ENCODE results near the gene RNF123.
A peak's percentile ranks its signal among the peaks of the same experiment; 100 is the strongest.

Gene RNF123

DNA sequence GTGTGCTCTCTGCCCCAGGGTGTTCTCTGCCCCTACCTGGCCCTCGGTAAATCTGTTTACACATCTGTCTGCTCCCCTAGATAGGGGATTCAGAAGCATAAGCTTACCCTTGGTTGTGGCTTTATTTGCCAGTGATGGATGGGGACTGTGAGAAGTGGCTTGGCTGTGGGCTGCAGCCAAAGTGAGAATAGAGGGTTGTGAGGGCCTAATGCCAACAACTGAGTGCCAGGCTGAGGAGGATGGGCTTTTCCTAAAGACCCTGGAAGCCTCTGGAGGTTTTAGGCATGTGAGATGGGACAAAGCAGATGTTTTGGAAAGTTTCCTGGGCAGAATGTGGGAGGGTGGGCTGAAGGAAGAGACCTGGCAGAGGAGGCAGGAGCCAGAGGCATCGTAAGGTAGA is 30.6 kb upstream of the RNF123 start:
- DNase-seq (ENCODE audit: low read depth) = no peak

DNA sequence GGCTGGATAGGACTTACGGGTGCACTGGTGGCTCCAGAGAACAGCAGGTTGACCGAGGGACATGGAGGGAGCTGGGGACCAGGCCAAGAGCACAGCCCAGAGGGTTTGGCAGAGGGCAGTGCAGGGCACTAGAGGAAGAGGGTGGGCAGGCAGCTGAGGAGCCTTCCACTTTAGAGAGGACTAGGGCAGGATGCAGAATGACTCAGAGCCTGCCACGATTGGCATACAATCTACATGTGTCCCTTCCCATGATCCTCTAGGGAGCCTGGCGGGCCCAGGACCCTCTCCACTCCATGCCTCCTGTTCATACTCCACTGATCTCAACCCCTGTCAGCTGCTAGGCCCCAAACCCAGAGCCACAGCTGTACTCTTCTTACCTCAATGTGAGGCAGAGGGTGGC is 29.6 kb upstream of the RNF123 start:
- no peak for DNase-seq (ENCODE audit: low read depth)

- no peak for DNase-seq (ENCODE audit: low read depth)
Measured at GRCh38 chr3:49661281-49661680, 28.1 kb upstream of the RNF123 start.

DNA sequence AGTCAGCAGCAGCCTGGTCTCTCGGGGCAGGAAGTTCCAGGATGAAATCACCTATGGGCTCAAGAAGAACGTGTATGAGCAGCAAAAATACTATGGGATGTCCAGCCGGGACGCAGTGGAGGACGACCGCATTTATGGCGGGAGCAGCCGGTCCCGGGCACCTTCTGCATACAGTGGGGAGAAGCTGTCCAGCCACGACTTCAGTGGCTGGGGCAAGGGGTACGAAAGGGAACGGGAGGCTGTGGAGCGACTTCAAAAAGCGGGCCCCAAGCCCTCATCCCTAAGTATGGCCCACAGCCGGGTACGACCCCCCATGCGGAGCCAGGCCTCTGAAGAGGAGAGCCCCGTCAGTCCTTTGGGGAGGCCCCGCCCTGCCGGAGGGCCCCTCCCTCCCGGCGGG is 27.3 kb upstream of the RNF123 start:
- no peak for DNase-seq (ENCODE audit: low read depth)

- no peak for DNase-seq (ENCODE audit: low read depth)
Measured at GRCh38 chr3:49662720-49663413, 26.5 kb upstream of the RNF123 start.

DNA sequence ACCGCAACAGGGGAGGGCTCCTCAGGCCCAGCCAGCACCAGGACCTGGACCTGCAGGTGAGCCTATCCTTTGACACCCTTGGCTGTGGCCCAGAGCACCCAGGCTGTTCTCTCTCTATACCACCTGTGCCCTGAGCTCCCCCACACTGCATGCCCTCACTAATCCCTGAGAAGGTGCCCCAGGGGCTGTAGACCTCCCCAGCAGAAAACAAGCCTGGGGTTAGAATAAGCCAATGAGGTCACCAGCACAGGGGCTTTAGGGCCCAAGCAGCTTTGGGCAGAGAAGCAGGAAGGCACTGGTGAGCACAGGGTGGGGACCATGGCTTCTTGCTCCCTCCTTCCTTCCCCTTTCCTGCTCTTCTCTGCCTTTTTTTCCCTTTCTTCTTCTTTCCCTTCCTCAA is 25.5 kb upstream of the RNF123 start:
- DNase-seq (ENCODE audit: low read depth) = no peak

DNA sequence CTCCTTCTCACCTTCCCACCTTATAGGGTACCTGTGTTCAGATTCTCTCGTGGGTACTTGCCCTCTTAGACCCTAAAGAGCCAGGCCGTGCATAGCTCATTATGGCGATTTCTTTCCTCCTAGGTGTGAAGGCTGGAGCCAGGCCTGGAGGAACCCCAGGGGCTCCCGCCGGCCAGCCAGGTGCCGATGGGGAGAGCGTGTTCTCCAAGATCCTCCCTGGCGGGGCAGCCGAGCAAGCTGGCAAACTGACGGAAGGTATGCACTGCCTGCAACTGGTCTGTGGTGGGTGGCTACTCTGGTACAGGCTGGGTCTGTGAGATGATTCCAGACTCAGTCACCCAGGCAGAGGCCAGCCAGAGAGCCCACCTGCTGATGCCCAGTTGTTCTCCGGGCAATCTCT is 25.1 kb upstream of the RNF123 start:
- no peak for DNase-seq (ENCODE audit: low read depth)

GRCh38 chr3:49665822-49666519 is 23.4 kb upstream of the RNF123 start:
- DNase-seq (ENCODE audit: low read depth) = no peak

DNA sequence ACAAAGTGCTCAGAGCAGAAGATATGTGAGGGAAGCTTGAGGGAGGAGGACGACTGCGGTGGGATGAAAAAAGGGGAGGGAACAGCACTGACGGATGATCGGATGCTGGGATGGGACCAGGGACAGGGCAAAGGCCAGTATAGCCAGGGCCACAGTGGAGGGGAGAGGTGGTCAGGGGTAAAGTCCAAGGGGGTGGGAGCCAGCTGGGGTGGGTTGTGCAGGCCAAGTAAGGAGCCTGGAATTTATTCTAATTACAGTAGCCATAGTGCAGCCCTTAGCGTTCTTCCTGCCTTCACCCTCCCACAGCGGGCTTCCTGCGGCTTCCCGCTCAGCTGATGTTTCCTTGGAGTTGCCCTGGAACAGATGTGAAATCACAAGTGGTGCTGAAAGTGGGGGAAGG is 22.8 kb upstream of the RNF123 start:
- DNase-seq (ENCODE audit: low read depth) = no peak

DNA sequence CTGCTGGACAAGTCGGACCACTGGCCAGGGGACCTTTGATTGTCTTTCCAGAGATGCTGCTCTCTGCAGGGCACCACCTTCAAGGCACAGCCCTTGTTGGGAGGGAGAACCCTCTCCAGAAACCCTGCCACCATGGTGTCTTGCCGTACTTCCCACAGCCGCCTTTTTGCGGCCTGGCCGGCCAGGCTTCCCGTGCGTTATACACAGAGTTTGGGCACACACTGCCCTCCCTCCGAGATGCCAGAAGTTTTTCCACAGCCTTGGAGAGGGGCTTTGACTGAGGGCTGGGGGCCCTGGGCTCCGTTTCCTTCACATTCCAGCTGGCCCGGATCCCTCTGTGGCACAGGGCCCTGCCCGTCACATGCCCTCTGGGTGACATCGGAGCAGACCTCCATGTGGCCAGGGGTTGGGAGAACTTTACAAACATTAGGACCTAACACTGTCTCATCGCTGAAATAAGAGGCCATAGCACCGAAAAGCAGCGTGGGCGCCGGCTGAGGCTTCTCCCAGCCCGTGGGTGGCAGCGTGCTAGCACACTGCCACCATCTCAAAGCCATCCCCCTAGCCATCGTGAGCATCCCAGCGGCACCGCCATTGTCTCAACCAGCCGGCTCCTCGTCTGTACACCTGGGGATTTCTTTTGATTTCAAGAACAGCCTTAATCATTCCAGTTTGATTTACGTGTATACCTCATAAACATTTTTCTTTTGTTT is 21.5 kb upstream of the RNF123 start:
- DNase-seq (ENCODE audit: low read depth) = no peak

DNA sequence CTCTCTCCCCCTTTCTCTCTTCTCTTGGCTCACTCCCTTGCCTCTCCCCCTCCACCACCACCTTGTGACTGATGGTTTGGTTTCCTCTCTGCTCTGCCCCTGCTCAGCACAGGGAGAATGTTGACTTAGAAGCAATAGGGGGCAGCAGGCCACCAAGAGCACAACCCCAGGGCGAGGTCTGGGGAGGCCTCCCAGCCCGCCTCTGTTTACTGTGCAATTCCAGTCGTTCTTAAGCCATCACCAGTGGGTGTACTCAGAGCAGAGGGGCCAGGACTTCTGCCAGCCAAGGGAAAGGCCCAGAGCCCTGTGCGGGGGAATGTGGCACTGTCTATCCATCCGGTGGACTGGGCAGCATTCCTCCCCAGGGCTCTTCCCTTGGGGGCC is 21.0 kb upstream of the RNF123 start:
- no peak for DNase-seq (ENCODE audit: low read depth)

DNA sequence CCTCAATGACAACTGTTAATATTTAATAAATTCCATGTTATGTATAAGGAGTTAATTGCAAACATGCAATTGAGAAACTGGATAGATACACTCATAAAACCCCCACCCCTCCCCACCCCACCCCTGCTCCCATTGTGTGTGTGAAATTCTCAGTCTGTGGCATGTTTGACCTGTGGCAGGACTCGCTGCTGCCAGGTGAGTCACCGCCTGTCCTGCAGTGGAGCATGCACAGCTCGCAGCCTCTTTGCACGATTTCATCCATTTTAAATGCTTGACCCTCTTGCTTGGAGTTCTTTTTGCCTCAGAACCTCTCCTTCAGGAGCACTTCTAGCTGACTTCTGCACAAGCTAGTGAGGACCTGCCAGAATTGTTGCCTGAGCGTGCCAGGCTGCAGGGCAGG is 20.5 kb upstream of the RNF123 start:
- DNase-seq (ENCODE audit: low read depth) = no peak

DNA sequence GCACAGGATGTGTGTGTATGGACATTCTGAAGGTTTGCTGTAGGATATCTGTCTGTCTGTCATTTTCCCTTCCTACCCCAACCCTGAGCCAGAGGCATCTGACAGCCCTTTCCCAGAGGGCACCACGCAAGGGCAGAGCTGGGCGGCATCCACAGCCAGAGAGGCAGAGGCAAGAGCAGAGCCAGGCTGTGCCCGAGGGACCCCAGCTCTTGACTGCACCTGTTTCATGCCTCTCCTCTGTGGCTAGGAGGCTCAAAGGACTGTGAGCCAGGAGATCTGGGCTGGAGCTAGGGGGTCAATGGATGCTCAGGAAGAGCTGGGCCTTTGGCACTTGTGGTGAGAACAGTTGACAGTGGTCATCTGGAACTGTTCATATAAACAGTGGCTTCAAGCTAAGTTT is 20.0 kb upstream of the RNF123 start:
- DNase-seq (ENCODE audit: low read depth) = no peak

DNA sequence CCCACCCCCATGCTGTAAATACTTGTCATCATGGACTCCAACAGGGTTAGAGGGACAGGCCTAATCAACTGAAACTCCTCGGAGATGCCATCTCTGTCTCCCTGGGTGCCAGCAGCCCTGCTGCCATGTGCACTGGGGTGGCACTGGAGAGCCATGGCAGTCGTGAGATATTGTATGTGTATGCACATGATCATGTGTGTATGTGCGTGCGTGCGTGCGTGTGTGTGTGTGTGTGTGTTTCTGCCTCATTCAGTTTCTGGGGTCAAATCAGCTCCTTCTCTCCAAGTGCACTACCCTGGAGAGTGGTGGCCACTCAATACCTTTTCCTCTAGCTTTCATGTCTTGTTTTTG is 18.4 kb upstream of the RNF123 start:
- DNase-seq (ENCODE audit: low read depth) = no peak

- DNase-seq (ENCODE audit: low read depth) = peak; percentile 40
Measured at GRCh38 chr3:49671291-49672288, 17.8 kb upstream of the RNF123 start.

- DNase-seq (ENCODE audit: low read depth) = peak; percentile 15
Measured at GRCh38 chr3:49673121-49673714, 16.1 kb upstream of the RNF123 start.

- peak; percentile 97 for DNase-seq (ENCODE audit: low read depth)
Measured at GRCh38 chr3:49673715-49674496, 15.5 kb upstream of the RNF123 start, which contains the start of gene APEH. APEH (plus strand) TSS chr3:49674351; CDS start chr3:49674402, 51 bp downstream.

DNA sequence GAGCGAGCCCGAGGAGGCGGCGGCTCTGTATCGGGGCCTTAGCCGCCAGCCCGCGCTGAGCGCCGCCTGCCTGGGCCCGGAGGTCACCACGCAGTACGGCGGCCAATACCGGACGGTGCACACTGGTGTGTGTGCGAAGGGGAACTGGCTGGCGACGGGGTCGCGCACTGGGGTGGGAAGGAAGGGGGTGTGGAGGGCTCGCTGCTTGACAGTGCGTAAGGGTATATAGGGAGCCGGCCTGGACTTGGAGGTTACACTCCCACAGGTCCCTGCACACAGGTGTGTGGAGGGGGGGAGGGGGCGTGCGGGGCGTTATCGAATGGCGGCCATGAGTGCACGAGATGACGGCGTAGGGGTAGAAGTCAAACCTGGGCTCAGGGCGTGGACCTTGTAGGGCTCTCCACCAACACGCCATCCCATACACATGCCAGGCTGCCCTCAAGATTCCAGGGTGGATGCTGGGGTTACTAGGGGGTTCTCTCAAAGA is 14.8 kb upstream of the RNF123 start:
- no peak for DNase-seq (ENCODE audit: low read depth)

DNA sequence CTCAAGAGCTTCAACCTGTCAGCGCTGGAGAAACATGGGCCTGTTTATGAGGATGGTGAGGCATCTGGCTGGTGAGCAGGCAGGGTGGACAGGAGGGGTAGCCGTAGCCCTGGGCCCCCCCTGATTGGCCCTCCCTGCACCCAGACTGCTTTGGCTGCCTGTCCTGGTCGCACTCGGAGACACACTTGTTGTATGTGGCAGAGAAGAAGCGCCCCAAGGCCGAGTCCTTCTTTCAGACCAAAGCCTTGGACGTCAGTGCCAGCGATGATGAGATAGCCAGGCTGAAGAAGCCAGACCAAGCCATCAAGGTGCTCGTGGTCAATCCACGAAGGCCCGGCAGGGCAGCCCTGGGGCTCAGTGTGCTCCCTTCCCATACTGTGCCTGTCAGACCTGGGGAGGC is 13.4 kb upstream of the RNF123 start:
- DNase-seq (ENCODE audit: low read depth) = no peak

DNA sequence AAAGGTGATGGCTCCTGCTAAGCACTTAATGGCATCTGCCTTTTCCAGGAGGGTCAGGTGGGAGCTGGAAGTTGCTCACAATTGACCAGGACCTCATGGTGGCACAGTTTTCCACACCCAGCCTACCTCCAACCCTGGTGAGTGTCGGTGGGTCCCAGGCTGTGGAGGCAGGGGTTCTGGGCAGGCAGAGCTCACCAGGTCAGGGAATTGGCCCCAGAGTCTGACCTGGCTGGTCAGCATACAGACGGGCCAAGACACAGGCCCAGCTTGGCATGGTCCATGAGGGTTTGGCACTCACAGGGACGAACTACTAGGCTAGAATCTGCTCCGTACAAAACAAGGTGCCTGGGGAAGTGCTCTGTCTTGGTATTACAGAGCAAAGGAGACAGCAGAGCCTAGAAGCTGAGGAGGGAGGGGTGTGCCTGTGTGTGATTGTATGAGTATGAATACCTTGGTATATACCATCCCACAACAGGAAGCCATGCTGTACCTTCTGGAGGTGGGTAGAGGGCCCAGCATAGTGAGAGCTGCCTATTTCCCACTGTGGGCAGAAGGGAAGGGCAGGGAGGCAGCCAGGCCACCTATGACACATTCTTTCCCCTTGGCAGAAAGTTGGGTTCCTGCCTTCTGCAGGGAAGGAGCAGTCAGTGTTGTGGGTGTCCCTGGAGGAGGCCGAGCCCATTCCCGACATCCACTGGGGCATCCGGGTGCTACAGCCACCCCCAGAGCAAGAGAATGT is 8.7 kb upstream of the RNF123 start:
- no peak for DNase-seq (ENCODE audit: low read depth)

Measured in HS-27A (cell line).